ENCODE data around the gene CANX.

Gene CANX

DNA sequence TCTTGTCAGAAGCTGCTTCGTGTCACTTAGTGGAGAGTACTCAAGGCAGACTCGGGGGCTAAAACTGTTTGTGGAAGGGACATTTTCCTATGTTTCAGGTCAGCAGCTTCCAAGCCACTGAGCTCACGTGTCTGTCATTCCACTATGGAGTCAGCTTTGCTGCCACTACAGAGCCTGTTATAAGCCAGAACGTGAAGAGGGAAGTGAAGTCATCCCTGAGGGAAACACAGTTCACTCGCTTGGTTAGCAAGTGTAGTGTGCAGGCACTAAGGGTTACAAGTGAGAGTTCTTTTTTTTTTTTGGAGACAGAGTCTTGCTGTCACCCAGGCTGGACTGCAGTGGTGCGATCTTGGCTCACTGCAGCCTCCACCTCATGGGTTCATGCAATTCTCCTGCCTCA, 70.5 kb downstream of the CANX start:
- Histone ChIP-seq H3K27ac (no peak overlapping the region), H3K36me3 (replicated peaks) (peaks cover 62% of the 10 kb centered on the region), H3K4me3 (ENCODE audit: low read depth, low read length) (no peak overlapping the region), H3K27me3 (replicated peaks) (no peaks in the 10 kb centered on the region)
- DNase-seq: no peak
- in situ Hi-C loops (cut with HindIII; ENCODE audit: low pct_ligation_motif_present, low sequenced_read_pairs): no loop called here
- TF ChIP-seq, protein P1, sequence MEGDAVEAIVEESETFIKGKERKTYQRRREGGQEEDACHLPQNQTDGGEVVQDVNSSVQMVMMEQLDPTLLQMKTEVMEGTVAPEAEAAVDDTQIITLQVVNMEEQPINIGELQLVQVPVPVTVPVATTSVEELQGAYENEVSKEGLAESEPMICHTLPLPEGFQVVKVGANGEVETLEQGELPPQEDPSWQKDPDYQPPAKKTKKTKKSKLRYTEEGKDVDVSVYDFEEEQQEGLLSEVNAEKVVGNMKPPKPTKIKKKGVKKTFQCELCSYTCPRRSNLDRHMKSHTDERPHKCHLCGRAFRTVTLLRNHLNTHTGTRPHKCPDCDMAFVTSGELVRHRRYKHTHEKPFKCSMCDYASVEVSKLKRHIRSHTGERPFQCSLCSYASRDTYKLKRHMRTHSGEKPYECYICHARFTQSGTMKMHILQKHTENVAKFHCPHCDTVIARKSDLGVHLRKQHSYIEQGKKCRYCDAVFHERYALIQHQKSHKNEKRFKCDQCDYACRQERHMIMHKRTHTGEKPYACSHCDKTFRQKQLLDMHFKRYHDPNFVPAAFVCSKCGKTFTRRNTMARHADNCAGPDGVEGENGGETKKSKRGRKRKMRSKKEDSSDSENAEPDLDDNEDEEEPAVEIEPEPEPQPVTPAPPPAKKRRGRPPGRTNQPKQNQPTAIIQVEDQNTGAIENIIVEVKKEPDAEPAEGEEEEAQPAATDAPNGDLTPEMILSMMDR (IDR thresholded peaks at IDR 0.05; ENCODE audit: low read depth, low read length, missing control alignments): no peak

DNA sequence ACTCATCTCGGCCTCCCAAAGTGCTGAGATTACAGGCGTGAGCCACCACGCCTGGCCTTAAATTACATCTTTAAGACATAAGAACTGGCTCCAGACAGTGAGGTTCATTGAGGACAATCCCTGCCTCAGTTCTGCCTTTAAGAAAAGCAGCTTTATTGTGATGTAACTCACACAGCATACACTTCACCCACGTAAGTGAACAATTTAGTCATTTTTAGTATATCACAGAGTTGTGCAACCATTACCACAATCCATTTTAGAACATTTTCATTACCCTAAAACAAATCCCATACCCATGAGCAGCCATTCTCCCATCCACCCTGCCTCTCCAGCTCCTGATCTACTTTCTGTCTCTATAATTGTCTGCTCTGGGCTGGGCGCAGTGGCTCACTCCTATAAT, 71.0 kb downstream of the CANX start:
- TF ChIP-seq, protein P1 (IDR thresholded peaks at IDR 0.05; ENCODE audit: low read depth, low read length, missing control alignments): no peak
- no peak overlapping the region for H3K27ac ChIP-seq
- no peak overlapping the region for H3K4me3 ChIP-seq (ENCODE audit: low read depth, low read length)
- in situ Hi-C loops (cut with HindIII; ENCODE audit: low pct_ligation_motif_present, low sequenced_read_pairs): no loop called here
- DNase-seq: no peak
- no peaks in the 10 kb centered on the region for H3K27me3 ChIP-seq (replicated peaks)
- peaks cover 67% of the 10 kb centered on the region for H3K36me3 ChIP-seq (replicated peaks)

DNA sequence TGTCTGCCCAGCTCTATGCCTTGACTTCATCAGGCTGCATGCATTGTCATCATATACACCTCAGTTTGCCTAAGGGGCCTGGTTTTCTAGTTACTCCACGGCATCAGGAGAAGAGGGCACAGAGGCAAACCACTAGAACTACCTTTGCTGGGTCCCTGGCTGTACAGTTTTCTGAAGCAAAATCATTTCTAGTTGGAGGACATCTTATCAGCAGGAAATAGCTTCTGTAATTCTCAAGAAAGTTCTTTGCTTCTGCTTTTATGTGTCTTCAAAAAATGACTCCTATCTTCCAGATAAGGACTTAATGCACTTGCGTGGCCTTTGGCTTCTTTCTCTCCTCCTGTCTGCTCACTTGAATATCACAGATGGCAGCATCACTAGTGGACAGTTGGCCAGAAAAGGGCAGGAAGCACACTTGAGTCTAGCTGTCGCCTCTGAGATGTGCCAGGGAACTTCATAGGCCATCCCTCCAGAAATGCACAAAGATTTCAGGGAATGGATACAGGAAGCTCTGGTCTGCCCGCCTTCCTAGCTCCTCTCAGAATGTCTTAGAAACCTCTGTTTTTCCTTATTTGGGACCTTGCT, 72.6 kb downstream of the CANX start:
- DNase-seq: no peak
- no peak overlapping the region for H3K27ac ChIP-seq
- H3K4me3 ChIP-seq (ENCODE audit: low read depth, low read length): no peak overlapping the region
- TF ChIP-seq, protein P1 (IDR thresholded peaks at IDR 0.05; ENCODE audit: low read depth, low read length, missing control alignments): no peak
- H3K36me3 ChIP-seq (replicated peaks): peaks cover 76% of the 10 kb centered on the region
- no peaks in the 10 kb centered on the region for H3K27me3 ChIP-seq (replicated peaks)
- in situ Hi-C loops (cut with HindIII; ENCODE audit: low pct_ligation_motif_present, low sequenced_read_pairs): no loop called here

DNA sequence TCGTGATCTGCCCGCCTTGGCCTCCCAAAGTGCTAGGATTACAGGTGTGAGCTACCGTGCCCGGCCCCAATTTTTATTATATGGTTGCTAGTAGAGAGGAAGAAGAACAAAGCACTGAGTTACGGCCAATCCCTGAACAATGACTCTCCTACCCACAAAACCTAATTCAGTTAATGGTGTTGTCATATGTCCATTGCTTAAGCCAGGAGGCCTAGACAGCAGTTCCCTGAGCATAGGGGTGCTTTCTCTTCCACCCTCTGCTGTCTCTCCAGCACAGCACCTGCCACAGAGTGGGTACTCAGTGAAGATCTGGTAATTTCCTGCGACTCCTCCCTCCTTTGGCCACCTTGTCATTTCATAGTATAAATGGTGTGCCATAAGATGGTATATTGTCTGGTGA, 73.6 kb downstream of the CANX start:
- TF ChIP-seq, protein P1 (IDR thresholded peaks at IDR 0.05; ENCODE audit: low read depth, low read length, missing control alignments): no peak
- no peak for DNase-seq
- in situ Hi-C loops (cut with HindIII; ENCODE audit: low pct_ligation_motif_present, low sequenced_read_pairs): no loop called here
- peaks cover 73% of the 10 kb centered on the region for H3K36me3 ChIP-seq (replicated peaks)
- no peak overlapping the region for H3K27ac ChIP-seq
- no peaks in the 10 kb centered on the region for H3K27me3 ChIP-seq (replicated peaks)
- H3K4me3 ChIP-seq (ENCODE audit: low read depth, low read length): no peak overlapping the region

DNA sequence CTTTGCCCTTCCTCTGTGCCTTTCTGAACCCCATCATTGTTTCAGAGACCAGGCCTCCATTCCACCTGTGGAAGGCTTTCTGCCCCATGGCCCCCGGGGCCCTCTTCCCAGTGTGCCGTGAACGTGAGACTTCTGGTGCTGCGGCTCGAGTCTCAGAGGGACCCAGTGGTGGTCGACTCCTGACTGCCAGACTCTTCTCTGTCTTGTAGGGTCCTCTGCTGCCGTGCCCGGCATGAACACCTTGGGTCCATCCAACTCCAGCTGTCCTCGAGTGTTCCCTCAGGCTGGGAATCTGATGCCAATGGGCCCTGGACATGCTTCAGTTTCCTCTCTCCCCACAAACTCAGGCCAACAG, 74.9 kb downstream of the CANX start:
- no peak for DNase-seq
- H3K27me3 ChIP-seq (replicated peaks): no peaks in the 10 kb centered on the region
- H3K27ac ChIP-seq: no peak overlapping the region
- H3K4me3 ChIP-seq (ENCODE audit: low read depth, low read length): no peak overlapping the region
- peaks cover 76% of the 10 kb centered on the region for H3K36me3 ChIP-seq (replicated peaks)
- TF ChIP-seq, protein P1 (IDR thresholded peaks at IDR 0.05; ENCODE audit: low read depth, low read length, missing control alignments): no peak
- in situ Hi-C loops (cut with HindIII; ENCODE audit: low pct_ligation_motif_present, low sequenced_read_pairs): no loop called here

DNA sequence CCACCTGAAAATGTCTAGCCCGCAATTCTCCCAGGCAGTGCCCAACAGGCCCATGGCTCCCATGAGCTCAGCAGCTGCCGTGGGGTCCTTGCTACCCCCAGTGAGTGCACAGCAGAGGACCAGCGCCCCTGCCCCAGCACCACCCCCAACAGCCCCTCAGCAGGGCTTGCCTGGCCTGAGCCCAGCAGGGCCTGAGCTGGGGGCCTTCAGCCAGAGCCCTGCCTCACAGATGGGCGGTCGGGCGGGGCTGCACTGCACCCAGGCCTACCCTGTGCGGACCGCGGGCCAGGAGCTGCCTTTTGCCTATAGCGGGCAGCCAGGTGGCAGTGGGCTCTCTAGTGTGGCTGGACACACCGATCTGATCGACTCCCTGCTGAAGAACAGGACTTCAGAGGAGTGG, 75.7 kb downstream of the CANX start:
- Histone ChIP-seq H3K4me3 (ENCODE audit: low read depth, low read length) (no peak overlapping the region), H3K36me3 (replicated peaks) (peaks cover 68% of the 10 kb centered on the region)

More for the DNA sequence above, 75.7 kb downstream of the CANX start:
- no peak for DNase-seq
- TF ChIP-seq, protein P1 (IDR thresholded peaks at IDR 0.05; ENCODE audit: low read depth, low read length, missing control alignments): no peak
- Histone ChIP-seq H3K27me3 (replicated peaks) (no peaks in the 10 kb centered on the region), H3K27ac (no peak overlapping the region)
- in situ Hi-C loops (cut with HindIII; ENCODE audit: low pct_ligation_motif_present, low sequenced_read_pairs): no loop called here
